Fibroblast of mammary gland (primary cell): ENCODE measurements around the gene KDM6A.

Experiments used
- DNase-seq: peaks from one replicate; pipeline ENCODE4 v3.0.0-alpha.2; 2010; ENCODE audit warnings: low read depth
- H3K4me3 ChIP-seq: 2 replicates; pipeline ENCODE4 v1.5.1; 2011; ENCODE audit warnings: low read depth, mild to moderate bottlenecking, low read length, moderate library complexity; ENCODE audit not compliant: control insufficient read depth
- TF ChIP-seq, protein P1 (sequence below): conservative IDR thresholded peaks from 2 replicates; pipeline ENCODE4 v1.5.1; 2011; ENCODE audit warnings: low read depth, low read length, inconsistent platforms; ENCODE audit not compliant: control insufficient read depth, insufficient read depth

The KDM6A gene

DNA sequence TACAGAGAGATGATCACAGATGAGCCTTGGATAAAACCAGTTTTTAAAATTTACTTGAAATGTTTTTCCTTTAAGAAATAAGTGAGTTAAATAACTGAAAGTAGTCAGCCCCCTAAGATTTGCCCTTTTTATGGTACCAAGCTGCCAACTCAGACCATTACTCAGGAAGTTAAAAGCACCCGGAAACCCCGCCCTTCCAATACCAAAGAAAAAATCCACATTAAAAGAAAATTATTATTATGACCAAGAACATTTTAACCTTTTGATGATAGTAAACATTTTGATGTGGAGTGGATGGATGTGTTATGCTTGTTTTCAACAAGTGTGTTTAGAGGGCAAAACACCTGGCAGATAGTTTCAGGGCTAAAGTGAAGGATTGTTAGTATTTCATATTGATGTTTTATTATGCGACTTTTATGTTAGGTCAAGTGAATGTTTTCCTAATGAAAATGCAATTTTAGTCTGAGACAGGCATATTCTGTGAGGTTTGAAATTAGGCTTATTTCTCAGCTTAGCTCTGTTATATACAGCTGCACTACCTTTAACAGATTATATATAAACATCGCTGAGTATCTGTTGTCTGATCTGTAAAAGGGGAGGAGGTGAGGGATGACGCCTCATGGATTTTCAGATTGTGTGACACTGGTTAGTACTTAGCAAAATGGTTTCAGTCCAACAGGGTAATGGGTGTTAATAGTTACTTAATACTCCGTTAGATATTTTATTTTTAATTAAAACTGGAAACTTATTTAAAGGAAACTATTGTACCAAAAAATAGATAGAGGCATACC lies 89.0 kb downstream of the KDM6A start:
- H3K4me3 ChIP-seq = no peak overlapping the region
- DNase-seq = no peak
- TF ChIP-seq, protein P1, sequence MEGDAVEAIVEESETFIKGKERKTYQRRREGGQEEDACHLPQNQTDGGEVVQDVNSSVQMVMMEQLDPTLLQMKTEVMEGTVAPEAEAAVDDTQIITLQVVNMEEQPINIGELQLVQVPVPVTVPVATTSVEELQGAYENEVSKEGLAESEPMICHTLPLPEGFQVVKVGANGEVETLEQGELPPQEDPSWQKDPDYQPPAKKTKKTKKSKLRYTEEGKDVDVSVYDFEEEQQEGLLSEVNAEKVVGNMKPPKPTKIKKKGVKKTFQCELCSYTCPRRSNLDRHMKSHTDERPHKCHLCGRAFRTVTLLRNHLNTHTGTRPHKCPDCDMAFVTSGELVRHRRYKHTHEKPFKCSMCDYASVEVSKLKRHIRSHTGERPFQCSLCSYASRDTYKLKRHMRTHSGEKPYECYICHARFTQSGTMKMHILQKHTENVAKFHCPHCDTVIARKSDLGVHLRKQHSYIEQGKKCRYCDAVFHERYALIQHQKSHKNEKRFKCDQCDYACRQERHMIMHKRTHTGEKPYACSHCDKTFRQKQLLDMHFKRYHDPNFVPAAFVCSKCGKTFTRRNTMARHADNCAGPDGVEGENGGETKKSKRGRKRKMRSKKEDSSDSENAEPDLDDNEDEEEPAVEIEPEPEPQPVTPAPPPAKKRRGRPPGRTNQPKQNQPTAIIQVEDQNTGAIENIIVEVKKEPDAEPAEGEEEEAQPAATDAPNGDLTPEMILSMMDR = no peak

DNA sequence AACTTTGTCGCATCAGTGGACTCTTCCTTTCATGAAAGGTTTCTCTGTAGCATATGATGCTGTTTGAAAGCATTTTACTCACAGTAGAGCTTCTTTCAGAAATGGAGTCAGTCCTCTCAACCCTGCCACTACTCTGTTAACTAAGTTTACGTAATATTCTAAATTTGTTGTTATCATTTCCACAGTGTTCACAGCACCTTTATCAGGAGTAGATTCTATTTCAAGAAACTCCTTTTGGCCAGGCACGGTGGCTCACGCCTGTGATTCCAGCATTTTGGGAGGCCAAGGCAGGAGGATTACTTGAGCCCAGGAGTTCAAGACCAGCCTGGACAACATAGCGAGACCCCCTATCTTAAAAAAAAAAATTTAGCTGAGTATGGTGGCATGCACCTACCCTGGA lies 90.0 kb downstream of the KDM6A start:
- no peak overlapping the region for H3K4me3 ChIP-seq
- no peak for DNase-seq
- TF ChIP-seq, protein P1 = no peak

DNA sequence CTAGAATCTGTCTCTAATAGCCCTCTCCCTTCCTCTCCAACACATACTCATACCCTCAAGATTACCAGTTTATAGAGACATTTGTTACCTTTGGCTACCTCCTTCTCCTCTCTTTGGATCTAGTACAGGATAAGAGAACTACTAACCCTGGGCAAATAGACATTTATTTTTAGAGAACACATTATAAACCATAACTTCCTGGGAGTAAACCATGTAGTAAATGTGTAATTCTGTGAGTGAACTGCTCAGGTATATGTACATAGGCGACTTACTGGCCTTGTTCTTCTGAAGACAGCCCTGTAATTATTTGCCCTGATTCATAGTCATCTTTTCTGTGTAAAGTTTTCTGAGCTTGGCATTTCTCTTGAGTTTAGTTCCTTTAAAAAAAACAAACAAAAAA lies 94.2 kb downstream of the KDM6A start:
- no peak for DNase-seq
- TF ChIP-seq, protein P1 = no peak
- H3K4me3 ChIP-seq = no peak overlapping the region

DNA sequence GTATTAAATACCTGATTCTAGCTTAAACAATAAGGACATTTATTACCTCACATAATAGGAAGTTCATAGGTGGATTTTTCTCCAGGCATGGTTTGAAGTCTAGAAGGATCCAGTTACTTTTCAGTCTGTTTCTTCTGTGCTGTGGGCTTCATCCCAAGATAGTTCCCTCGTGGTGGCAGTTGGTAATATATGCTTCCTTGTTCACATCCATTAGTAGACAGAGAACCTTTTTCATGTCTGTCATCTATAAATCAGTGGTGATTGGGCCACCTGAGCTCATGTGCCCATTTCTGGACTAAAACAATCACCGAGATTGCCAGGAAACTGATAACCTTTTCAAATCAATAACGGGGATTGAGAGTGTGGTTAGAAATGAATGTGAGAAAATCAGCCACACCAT lies 97.7 kb downstream of the KDM6A start:
- H3K4me3 ChIP-seq = no peak overlapping the region
- DNase-seq = no peak
- TF ChIP-seq, protein P1 = no peak

DNA sequence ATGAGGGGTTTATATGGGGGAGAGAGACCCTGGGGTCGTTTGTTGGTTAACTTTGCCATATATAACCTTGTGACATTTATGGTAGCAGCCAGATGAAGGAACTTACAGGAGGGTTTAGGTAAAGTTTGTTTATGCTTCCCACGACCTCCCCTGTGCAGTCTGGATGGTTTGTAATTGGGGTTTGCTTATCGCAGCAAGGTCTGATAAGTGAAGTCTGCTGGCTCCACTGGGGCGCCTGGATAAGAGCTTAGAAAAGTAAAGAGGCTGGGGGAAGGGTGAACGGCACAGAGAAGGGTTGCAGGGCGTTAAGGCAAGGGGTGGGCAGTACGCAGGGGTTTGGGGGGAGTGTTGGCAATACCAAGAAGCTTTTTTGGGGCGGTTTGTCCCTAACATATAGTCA lies 98.7 kb downstream of the KDM6A start:
- TF ChIP-seq, protein P1 = no peak
- no peak for DNase-seq
- H3K4me3 ChIP-seq = no peak overlapping the region

DNA sequence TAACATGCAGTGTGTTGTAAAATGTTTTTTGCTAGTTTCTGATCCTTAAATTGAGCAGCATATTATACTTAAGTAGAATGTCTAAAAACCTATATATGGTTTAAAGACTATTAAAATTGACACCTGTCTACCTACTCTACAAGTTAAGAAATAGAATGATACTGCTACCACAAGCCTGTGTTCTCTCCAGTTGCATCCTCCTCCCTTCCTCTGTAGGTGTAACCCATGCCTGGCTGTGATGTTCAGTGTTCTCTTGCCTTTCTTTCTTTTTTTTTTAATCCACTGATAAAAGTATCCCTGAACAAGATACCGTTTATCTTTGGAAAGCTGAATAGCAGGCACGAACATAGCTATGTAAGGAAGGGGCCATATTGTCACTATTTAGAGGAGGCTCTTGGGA lies 99.1 kb downstream of the KDM6A start:
- no peak for DNase-seq
- TF ChIP-seq, protein P1 = no peak
- H3K4me3 ChIP-seq = no peak overlapping the region
